Cerebellar nuclear complex (tissue), 1 donor: Measurements from ENCODE around the gene TNFSF8.

ENCODE experiments used
- DNase-seq, 2 experiments: peaks; one replicate each; lab custom pipeline; 2025; lab: John Stamatoyannopoulos, UW

The TNFSF8 gene

GRCh38 chr9:114905170-114905940 is 25.0 kb downstream of the TNFSF8 start:
- no peak for DNase-seq

- no peak for DNase-seq
Observed at GRCh38 chr9:114902786-114903524, 27.4 kb downstream of the TNFSF8 start.

- no peak for DNase-seq
Observed at GRCh38 chr9:114900942-114901802, 29.2 kb downstream of the TNFSF8 start.

- no peak for DNase-seq
Observed at GRCh38 chr9:114899995-114900394, 30.4 kb downstream of the TNFSF8 start.

- no peak for DNase-seq
Observed at GRCh38 chr9:114899461-114899860, 30.9 kb downstream of the TNFSF8 start.

GRCh38 chr9:114898741-114899140 is 31.6 kb downstream of the TNFSF8 start:
- no peak for DNase-seq

- DNase-seq, result no peak
Observed at GRCh38 chr9:114897196-114897595, 33.2 kb downstream of the TNFSF8 start.

GRCh38 chr9:114896344-114896743 is 34.0 kb downstream of the TNFSF8 start:
- no peak for DNase-seq

DNA sequence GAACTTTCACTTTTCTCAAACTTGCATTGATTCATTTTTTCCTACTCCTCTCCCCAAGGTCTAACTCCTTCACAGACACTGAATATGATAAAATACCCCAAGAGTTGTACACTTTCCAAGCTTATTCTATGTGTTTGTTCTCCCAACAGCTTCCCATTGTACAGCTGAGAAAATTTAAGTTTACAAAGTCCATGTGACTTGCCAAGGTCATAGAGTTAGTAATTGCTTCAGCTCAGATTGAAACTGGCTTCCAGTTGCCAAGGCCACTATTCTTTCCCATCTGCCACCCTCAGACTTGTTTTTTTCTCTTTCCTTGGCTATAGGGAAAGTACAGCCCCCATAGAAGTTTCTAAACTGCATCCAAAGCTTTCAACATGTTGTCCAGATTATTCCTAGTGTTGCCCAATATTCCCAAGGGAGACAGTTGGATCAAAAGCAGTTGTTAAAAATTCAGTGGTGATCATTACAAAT is 34.8 kb downstream of the TNFSF8 start:
- no peak for DNase-seq

GRCh38 chr9:114894609-114895433 is 35.6 kb downstream of the TNFSF8 start:
- no peak for DNase-seq

GRCh38 chr9:114894206-114894605 is 36.2 kb downstream of the TNFSF8 start:
- DNase-seq, result no peak

GRCh38 chr9:114893221-114894010 is 37.0 kb downstream of the TNFSF8 start:
- DNase-seq, result no peak

DNA sequence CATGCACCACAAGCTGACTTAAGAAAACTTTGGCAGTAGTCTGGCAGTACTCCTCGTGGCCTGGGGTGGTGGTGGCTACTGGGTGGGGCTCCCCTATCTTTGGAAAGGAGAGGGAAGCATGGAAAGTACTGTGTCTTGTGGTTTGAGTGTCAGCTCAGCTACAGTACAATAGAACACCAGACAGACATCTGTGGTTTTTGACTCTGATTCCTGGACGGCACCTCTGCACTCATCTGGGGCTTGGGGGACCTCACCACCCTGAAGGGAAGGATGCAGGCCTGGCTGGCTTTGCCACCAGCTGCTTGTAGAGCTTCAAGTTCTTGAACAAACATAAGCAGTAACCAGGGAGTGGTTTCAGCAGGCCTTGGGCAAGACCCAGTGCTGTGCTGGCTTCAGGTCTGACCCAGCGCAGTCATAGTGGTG is 40.6 kb downstream of the TNFSF8 start:
- DNase-seq, result no peak

GRCh38 chr9:114888607-114889006 is 41.8 kb downstream of the TNFSF8 start:
- DNase-seq, result no peak

GRCh38 chr9:114887963-114888362 is 42.4 kb downstream of the TNFSF8 start:
- DNase-seq, result no peak

- no peak for DNase-seq
Observed at GRCh38 chr9:114884787-114885452, 45.5 kb downstream of the TNFSF8 start.

DNA sequence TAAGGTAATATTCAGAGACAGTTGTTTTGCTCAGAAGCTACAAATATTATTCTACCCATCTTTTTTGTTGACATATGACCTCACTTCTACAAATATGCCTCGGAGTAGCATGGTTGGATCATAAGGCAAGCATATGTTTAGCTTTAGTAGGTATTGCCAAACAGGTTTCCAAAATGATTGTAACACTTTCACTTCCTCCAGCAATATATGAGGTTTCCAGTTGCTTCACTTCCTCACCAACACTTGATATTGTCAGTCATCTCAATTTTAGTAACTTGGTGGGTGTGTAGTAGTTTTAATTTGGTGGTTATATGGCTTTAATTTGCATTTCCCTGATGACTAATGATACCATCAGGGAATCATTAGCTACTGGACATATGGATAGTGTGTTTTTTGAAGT is 46.7 kb downstream of the TNFSF8 start:
- no peak for DNase-seq

- DNase-seq, result no peak
Observed at GRCh38 chr9:114880291-114880745, 50.1 kb downstream of the TNFSF8 start.

DNA sequence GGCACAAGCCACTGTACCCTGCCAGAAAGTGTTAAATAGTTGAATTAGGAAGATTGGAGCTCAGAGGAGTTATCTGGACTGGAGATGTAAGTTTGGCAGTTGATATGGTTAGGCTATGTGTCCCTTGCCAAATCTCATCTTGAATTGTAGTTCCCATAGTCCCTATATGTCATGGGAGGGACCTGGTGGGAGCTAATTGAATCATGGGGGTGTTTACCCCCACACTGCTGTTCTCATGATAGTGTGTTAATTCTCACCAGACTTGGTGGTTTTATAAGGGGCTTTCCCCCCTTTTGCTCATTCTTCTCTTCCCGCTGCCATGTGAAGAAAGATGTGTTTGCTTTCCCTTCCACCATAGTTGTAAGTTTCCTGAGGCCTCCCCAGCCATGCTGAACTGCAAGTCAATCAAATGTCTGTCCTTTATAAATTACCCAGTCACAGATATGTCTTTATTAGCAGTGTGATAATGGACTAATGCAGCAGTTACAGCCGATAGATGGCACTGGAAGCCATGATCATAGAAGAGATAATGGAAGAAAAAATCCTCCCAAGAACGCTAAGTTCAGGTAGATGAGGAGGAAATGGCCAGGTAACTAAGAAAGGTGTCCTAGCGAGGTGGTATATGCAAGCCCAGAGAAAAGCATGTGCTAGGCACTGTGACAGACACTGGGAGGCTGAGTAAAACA is 51.4 kb downstream of the TNFSF8 start:
- no peak for DNase-seq
